HEK293T (cell line): ENCODE measurements around the gene BTG2.

Experiments
- BHLHE40 ChIP-seq: fragments of 450-650 bp; IDR thresholded peaks from 2 replicates; pipeline ENCODE4 v1.6.1; 2016; ENCODE audit warnings: mild to moderate bottlenecking, moderate library complexity, borderline replicate concordance
- FOXM1 ChIP-seq: fragments of 450-650 bp; IDR thresholded peaks from 2 replicates; pipeline ENCODE4 v1.6.1; 2017; ENCODE audit warnings: mild to moderate bottlenecking, borderline replicate concordance
- ZNF384 ChIP-seq: fragments of 450-650 bp; IDR thresholded peaks from 2 replicates; pipeline ENCODE4 v1.6.1; 2016

GRCh38 chr1:203340112-203340790 is 34.9 kb downstream of the BTG2 start:
- no peak for TF ChIP-seq FOXM1
- TF ChIP-seq ZNF384 = peak; percentile 69
- no peak for TF ChIP-seq BHLHE40
